Measurements from ENCODE around the gene TRIM47.

The TRIM47 gene

GRCh38 chr17:75898065-75898464, 19.7 kb upstream of the TRIM47 start:
- Histone ChIP-seq H3K9ac (ENCODE audit: low read length) (no peak overlapping the region), H3K27me3 (ENCODE audit: low read length) (no peaks in the 10 kb centered on the region), H3K9me3 (ENCODE audit: insufficient read depth, low read length) (no peaks in the 10 kb centered on the region), H3K36me3 (ENCODE audit: low read length) (no peaks in the 10 kb centered on the region), H3K9me2 (replicated peaks; ENCODE audit: insufficient read depth, low read length) (no peaks in the 10 kb centered on the region), H3K4me3 (ENCODE audit: insufficient read depth, low read length, poor library complexity, severe bottlenecking) (no peak overlapping the region), H3K4me2 (ENCODE audit: low read depth, low read length, poor library complexity, severe bottlenecking) (no peak overlapping the region), H3F3A (ENCODE audit: insufficient read depth) (peaks cover 10% of the 10 kb centered on the region), H4K20me1 (ENCODE audit: low read depth, low read length) (no peaks in the 10 kb centered on the region), H3K27ac (ENCODE audit: low read depth, low read length) (no peak overlapping the region), H2AFZ (ENCODE audit: low read depth, low read length, severe bottlenecking) (no peak overlapping the region), H3K79me2 (ENCODE audit: insufficient read depth, low read length) (peaks cover 15% of the 10 kb centered on the region)
- TF ChIP-seq CTCF (IDR thresholded peaks at IDR 0.05; ENCODE audit: insufficient read depth, low read length, poor library complexity, severe bottlenecking) (no peak), EZH2phosphoT487 (conservative IDR thresholded peaks at IDR 0.05; ENCODE audit: low read length) (no peak)

- no peaks in the 10 kb centered on the region for H3K9me2 ChIP-seq (replicated peaks; ENCODE audit: insufficient read depth, low read length)
- peak overlapping the region; percentile 87 for H3K4me2 ChIP-seq (ENCODE audit: low read depth, low read length, poor library complexity, severe bottlenecking)
- peak overlapping the region; percentile 83 for H3K9ac ChIP-seq (ENCODE audit: low read length)
- H3K79me2 ChIP-seq (ENCODE audit: insufficient read depth, low read length): peaks cover 15% of the 10 kb centered on the region
- no peaks in the 10 kb centered on the region for H3K36me3 ChIP-seq (ENCODE audit: low read length)
- peak overlapping the region; percentile 18 for H2AFZ ChIP-seq (ENCODE audit: low read depth, low read length, severe bottlenecking)
- TF ChIP-seq EZH2phosphoT487 (conservative IDR thresholded peaks at IDR 0.05; ENCODE audit: low read length): no peak
- peak overlapping the region; percentile 89 for H3K4me3 ChIP-seq (ENCODE audit: insufficient read depth, low read length, poor library complexity, severe bottlenecking)
- H4K20me1 ChIP-seq (ENCODE audit: low read depth, low read length): no peaks in the 10 kb centered on the region
- H3K9me3 ChIP-seq (ENCODE audit: insufficient read depth, low read length): no peaks in the 10 kb centered on the region
- no peaks in the 10 kb centered on the region for H3K27me3 ChIP-seq (ENCODE audit: low read length)
- peak overlapping the region; percentile 64 for H3K27ac ChIP-seq (ENCODE audit: low read depth, low read length)
- peaks cover 10% of the 10 kb centered on the region for H3F3A ChIP-seq (ENCODE audit: insufficient read depth)
Measured at GRCh38 chr17:75897160-75898019, 19.0 kb upstream of the TRIM47 start.

- no peaks in the 10 kb centered on the region for H3K27me3 ChIP-seq (ENCODE audit: low read length)
- H3K9me2 ChIP-seq (replicated peaks; ENCODE audit: insufficient read depth, low read length): no peaks in the 10 kb centered on the region
- peak within 1 kb of the TSS; percentile 64 for H3K27ac ChIP-seq (ENCODE audit: low read depth, low read length)
- no peaks in the 10 kb centered on the region for H4K20me1 ChIP-seq (ENCODE audit: low read depth, low read length)
- peaks cover 10% of the 10 kb centered on the region for H3F3A ChIP-seq (ENCODE audit: insufficient read depth)
- H3K4me3 ChIP-seq (ENCODE audit: insufficient read depth, low read length, poor library complexity, severe bottlenecking): peak within 1 kb of the TSS; percentile 89
- H3K9me3 ChIP-seq (ENCODE audit: insufficient read depth, low read length): no peaks in the 10 kb centered on the region
- no peaks in the 10 kb centered on the region for H3K36me3 ChIP-seq (ENCODE audit: low read length)
- TF ChIP-seq EZH2phosphoT487 (conservative IDR thresholded peaks at IDR 0.05; ENCODE audit: low read length) (no peak), CTCF (IDR thresholded peaks at IDR 0.05; ENCODE audit: insufficient read depth, low read length, poor library complexity, severe bottlenecking) (peak; percentile 23)
- H3K4me2 ChIP-seq (ENCODE audit: low read depth, low read length, poor library complexity, severe bottlenecking): peak within 1 kb of the TSS; percentile 87
- peaks cover 15% of the 10 kb centered on the region for H3K79me2 ChIP-seq (ENCODE audit: insufficient read depth, low read length)
- peak within 1 kb of the TSS; percentile 29 for H2AFZ ChIP-seq (ENCODE audit: low read depth, low read length, severe bottlenecking)
- H3K9ac ChIP-seq (ENCODE audit: low read length): peak within 1 kb of the TSS; percentile 83
Measured at GRCh38 chr17:75896415-75897159, 18.2 kb upstream of the TRIM47 start, which contains the start of gene TRIM65. TRIM65 (minus strand) TSS chr17:75896951; CDS start chr17:75896937, 14 bp downstream.

Data from SU-DHL-6 (cell line).